Coronary artery (tissue), 2 donors: Measurements from ENCODE around the gene PRKG1.

Experiments used
- DNase-seq: peaks from one replicate; pipeline ENCODE4 v3.0.0-alpha.2; 2017; ENCODE audit warnings: low spot score
- H3K27ac ChIP-seq, 2 donors: fragments of 200-600 bp; sonication (generic); one replicate each; pipeline ENCODE4 v1.5.1; 2016 to 2019
- H3K4me3 ChIP-seq: fragments of 200-600 bp; sonication (generic); 2 replicates; pipeline ENCODE4 v1.5.1; 2016; ENCODE audit warnings: mild to moderate bottlenecking, moderate library complexity
- TF ChIP-seq, protein P1 (sequence below): fragments of 200-600 bp; sonication (generic); IDR thresholded peaks from one replicate; pipeline ENCODE4 v1.5.1; 2019; ENCODE audit warnings: antibody characterized with exemption

The PRKG1 gene

DNA sequence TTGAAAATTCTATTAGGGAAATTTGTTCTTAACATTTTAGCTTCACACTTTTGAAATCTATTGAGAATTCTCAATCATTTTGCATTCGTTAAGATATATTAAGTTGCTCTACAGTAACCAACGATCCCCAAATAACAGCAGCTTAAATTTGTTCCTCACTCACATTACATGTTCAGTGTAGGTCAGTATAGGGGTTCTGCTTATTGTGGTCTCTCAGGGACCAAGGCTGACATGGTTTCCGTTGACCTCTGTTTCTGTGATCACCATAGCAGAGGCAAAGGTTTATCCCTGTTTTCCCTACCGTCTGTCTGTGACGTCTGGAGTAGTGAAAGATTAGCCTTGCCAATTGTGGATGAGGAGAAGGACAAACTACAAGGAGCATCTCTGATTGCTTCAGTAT lies 860.1 kb downstream of the PRKG1 start:
- Histone ChIP-seq H3K27ac (no peak overlapping the region), H3K4me3 (no peak overlapping the region)
- TF ChIP-seq, protein P1, sequence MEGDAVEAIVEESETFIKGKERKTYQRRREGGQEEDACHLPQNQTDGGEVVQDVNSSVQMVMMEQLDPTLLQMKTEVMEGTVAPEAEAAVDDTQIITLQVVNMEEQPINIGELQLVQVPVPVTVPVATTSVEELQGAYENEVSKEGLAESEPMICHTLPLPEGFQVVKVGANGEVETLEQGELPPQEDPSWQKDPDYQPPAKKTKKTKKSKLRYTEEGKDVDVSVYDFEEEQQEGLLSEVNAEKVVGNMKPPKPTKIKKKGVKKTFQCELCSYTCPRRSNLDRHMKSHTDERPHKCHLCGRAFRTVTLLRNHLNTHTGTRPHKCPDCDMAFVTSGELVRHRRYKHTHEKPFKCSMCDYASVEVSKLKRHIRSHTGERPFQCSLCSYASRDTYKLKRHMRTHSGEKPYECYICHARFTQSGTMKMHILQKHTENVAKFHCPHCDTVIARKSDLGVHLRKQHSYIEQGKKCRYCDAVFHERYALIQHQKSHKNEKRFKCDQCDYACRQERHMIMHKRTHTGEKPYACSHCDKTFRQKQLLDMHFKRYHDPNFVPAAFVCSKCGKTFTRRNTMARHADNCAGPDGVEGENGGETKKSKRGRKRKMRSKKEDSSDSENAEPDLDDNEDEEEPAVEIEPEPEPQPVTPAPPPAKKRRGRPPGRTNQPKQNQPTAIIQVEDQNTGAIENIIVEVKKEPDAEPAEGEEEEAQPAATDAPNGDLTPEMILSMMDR, result no peak
- no peak for DNase-seq

DNA sequence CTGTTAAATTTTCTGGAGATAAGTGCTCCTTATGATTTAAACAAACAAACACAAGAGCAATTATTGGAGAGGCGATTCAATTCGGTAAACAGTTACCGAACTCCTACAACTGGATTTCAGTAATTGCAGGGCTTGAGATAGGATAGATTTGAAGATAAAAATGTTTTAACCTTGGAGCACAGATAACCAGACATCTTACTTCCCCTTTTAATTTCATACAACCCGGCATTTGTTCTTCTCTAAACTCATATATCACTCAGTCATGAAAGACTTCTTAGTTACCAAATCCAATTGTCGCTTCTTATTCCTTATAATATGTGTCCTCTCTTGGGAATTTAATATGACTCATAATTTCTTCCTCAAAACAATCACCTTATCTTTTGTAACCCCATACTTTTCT lies 861.1 kb downstream of the PRKG1 start:
- Histone ChIP-seq H3K27ac (no peak overlapping the region), H3K4me3 (no peak overlapping the region)
- no peak for DNase-seq
- TF ChIP-seq, protein P1, result no peak

DNA sequence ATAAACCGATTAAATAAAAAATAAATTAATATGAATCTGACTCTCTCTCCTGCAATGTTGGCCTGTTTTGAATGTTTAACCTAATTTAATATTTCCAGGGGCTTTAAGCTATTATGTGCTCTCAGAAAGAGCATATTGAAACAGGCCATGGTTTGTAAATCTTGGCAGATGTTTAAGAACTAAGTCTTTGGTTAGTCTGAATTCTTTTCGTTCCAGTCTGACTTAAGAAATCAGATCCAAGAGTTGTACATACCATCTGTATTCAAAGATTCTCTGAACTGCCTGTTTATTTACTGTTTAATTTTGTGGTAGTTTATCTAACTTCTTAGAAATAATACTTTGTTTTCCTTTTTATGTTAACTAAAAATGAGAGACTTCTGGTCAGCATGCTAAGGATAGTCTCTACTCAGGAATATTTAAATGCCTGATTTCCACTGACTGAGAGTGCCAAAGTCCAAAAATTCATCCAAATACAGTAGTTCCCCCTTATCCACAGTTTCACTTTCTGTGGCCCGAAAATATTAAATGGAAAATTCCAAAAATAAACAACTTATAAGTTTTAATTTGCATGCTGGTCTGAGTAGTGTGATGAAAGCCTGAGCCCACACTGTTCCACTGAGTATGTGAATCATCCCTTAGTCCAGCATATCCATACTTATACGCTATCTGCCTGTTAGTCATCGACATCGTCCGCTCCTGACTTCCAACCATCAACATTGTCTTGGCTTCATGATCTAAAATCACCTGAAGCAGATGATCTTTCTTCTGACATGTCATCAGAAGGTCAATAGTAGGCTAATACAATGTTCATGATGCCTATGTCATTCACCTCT lies 863.2 kb downstream of the PRKG1 start:
- Histone ChIP-seq H3K27ac (peak overlapping the region; percentile 42 to 75), H3K4me3 (peak overlapping the region; percentile 55)
- DNase-seq, result no peak
- TF ChIP-seq, protein P1, result no peak

DNA sequence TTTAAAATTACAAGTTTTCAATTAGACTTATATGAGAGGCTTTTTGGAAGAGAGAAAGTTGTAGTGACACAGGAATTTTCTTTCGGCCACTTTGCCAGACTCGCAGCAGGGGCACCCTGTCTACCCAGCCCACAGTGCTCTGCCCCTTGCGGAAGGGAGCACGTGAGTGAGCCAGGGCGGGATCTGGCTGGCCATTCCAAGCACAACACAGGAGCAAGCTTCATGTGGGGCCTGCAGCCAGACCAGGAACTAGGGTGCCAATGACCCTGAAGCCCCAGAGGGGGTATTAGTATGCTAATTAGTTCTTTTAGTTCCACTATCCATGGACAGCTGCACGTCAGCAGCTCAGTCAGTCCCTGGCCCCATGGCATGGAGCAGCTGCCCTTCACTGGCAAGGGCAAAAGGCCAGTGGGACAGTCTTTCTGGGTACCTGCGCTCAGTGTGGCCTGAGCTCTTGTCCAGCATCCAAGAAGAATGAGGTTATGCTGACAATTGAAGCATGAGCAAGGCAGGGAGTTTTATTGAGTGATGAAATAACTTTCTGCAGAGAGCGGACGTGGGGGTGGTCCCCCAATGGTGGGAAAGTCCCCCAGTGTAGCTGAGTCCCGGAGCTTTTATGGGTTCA lies 876.2 kb downstream of the PRKG1 start:
- H3K27ac ChIP-seq, result peak overlapping the region; percentile 15 to 48
- TF ChIP-seq, protein P1, result no peak
- no peak for DNase-seq
- H3K4me3 ChIP-seq, result no peak overlapping the region

DNA sequence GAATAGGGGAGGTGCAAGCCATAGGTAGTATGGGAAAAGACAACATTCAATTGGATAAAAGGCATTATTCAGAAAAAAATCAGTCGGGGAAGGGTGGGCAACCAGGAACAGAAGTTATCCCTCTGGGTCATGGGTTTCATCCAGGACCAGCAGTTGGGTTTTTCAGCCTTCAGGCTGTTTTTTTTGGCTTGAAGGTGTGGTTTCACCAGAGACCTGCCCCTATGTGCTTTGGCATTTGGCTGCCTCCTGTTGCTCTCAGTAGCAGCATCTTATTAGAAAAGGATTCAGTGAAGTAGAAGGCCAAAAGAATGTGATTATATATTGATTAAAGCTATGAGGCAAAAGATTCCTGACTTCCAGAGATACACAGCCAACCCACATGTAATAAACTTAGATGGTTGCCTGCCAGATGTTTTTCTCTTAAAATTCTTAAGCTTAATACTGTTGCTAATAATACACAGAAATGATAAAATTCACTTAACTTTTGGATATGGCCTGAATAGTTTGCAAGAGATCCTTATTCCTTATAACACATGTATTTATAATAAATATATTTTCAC lies 876.8 kb downstream of the PRKG1 start:
- DNase-seq, result no peak
- H3K4me3 ChIP-seq, result no peak overlapping the region
- peak overlapping the region; percentile 15 to 48 for H3K27ac ChIP-seq
- TF ChIP-seq, protein P1, result no peak

DNA sequence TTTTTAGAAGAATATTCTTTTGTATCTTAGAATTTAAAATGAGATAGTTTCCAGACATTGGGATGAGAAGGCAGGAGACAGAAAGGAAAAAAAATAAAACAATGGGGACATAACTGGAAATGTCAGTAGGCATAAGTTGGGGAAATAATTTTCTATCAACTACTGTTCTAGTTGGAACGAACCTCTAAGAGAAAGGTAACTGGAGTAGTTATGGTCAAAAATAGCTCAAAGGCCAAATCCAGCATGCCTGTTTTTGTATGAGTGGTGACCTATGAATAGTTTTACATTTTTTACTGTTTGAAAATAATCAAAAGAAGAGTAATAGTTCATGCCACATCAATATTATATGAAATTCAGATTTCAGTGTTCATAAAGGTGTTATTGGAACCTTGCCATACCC lies 877.3 kb downstream of the PRKG1 start:
- DNase-seq, result no peak
- Histone ChIP-seq H3K27ac (peak overlapping the region; percentile 35 to 39), H3K4me3 (no peak overlapping the region)
- TF ChIP-seq, protein P1, result no peak
